OCI-LY1 (cell line): ENCODE measurements around the gene PRRT1.

ENCODE experiments used
- H2AFZ ChIP-seq: fragments of 200-600 bp; sonication (generic), shearing (Covaris generic); 2 replicates; pipeline ENCODE4 v1.6.0; 2014; ENCODE audit warnings: antibody characterized with exemption, mild to moderate bottlenecking, low read length
- H3F3A ChIP-seq: fragments of 200-600 bp; sonication (generic), shearing (Covaris generic); 2 replicates; pipeline ENCODE4 v1.6.0; 2014; ENCODE audit warnings: mild to moderate bottlenecking, antibody characterized with exemption, low read length, moderate library complexity; ENCODE audit not compliant: insufficient read depth
- H3K27ac ChIP-seq: fragments of 200-600 bp; sonication (generic); 2 replicates; pipeline ENCODE4 v1.5.1; 2014; ENCODE audit warnings: low read length, mixed run types, mild to moderate bottlenecking, low read depth; ENCODE audit not compliant: poor library complexity, severe bottlenecking
- H3K27me3 ChIP-seq: fragments of 200-600 bp; sonication (generic); 2 replicates; pipeline ENCODE4 v1.6.0; 2014; ENCODE audit warnings: antibody characterized with exemption, mild to moderate bottlenecking, low read length, moderate library complexity; ENCODE audit not compliant: insufficient read depth
- H3K36me3 ChIP-seq: fragments of 200-600 bp; sonication (generic); 2 replicates; pipeline ENCODE4 v1.6.1; 2014; ENCODE audit warnings: mild to moderate bottlenecking, antibody characterized with exemption, low read length, moderate library complexity, mixed read lengths; ENCODE audit not compliant: insufficient read depth
- H3K4me1 ChIP-seq: fragments of 200-600 bp; sonication (generic); 2 replicates; pipeline ENCODE4 v1.5.1; 2014; ENCODE audit warnings: mild to moderate bottlenecking, low read length, moderate library complexity; ENCODE audit not compliant: insufficient read depth, severe bottlenecking
- H3K4me2 ChIP-seq: fragments of 200-600 bp; sonication (generic), shearing (Covaris generic); 2 replicates; pipeline ENCODE4 v1.6.1; 2014; ENCODE audit warnings: low read length
- H3K4me3 ChIP-seq: fragments of 200-600 bp; sonication (generic); 2 replicates; pipeline ENCODE4 v1.5.1; 2014; ENCODE audit warnings: low read length, low read depth, mild to moderate bottlenecking, mixed read lengths; ENCODE audit not compliant: poor library complexity, severe bottlenecking
- H3K79me2 ChIP-seq: fragments of 200-600 bp; shearing (Covaris generic); 2 replicates; pipeline ENCODE4 v1.6.1; 2016; ENCODE audit warnings: mixed run types, low read length, mixed read lengths; ENCODE audit not compliant: insufficient read depth
- H3K9ac ChIP-seq: fragments of 200-600 bp; sonication (generic), shearing (Covaris generic); 2 replicates; pipeline ENCODE4 v1.6.1; 2014; ENCODE audit warnings: mild to moderate bottlenecking, low read length, mixed read lengths
- H3K9me2 ChIP-seq: fragments of 200-600 bp; sonication (generic), shearing (Covaris generic); 2 replicates; pipeline ENCODE4 v1.6.1; 2014; ENCODE audit warnings: low read depth, mild to moderate bottlenecking, low read length, mixed read lengths
- H3K9me3 ChIP-seq: fragments of 200-600 bp; shearing (Covaris generic); 2 replicates; pipeline ENCODE4 v1.6.1; 2014; ENCODE audit warnings: low read length, mixed read lengths
- H4K20me1 ChIP-seq: fragments of 200-600 bp; sonication (generic), shearing (Covaris generic); 2 replicates; pipeline ENCODE4 v1.6.0; 2016; ENCODE audit warnings: mild to moderate bottlenecking, low read length; ENCODE audit not compliant: insufficient read depth
- CTCF ChIP-seq: fragments of 200-600 bp; sonication (generic), shearing (Covaris generic); IDR thresholded peaks from 2 replicates; pipeline ENCODE4 v1.5.1; 2017; ENCODE audit warnings: mild to moderate bottlenecking, antibody characterized with exemption, low read length, moderate library complexity, mixed read lengths
- EZH2 ChIP-seq: fragments of 200-600 bp; sonication (generic), shearing (Covaris generic); IDR thresholded peaks from 2 replicates; pipeline ENCODE4 v1.8.0; 2017; ENCODE audit warnings: borderline replicate concordance, mixed run types, mild to moderate bottlenecking, antibody characterized with exemption, low read length, moderate library complexity, mixed read lengths

The PRRT1 gene

GRCh38 chr6:32116674-32117073 lies 35.1 kb downstream of the PRRT1 start:
- Histone ChIP-seq H3K27ac (no peak overlapping the region), H3K9ac (no peak overlapping the region), H3K79me2 (no peaks in the 10 kb centered on the region), H2AFZ (no peak overlapping the region), H4K20me1 (no peaks in the 10 kb centered on the region), H3K27me3 (no peaks in the 10 kb centered on the region), H3K4me2 (no peak overlapping the region), H3K9me3 (no peaks in the 10 kb centered on the region), H3K36me3 (peaks cover 64% of the 10 kb centered on the region), H3F3A (no peaks in the 10 kb centered on the region), H3K9me2 (no peaks in the 10 kb centered on the region), H3K4me1 (no peaks in the 10 kb centered on the region), H3K4me3 (no peak overlapping the region)
- TF ChIP-seq CTCF = peak; percentile 47
- no peak for TF ChIP-seq EZH2

- H3F3A ChIP-seq = no peaks in the 10 kb centered on the region
- H3K4me1 ChIP-seq = no peaks in the 10 kb centered on the region
- no peaks in the 10 kb centered on the region for H3K9me2 ChIP-seq
- H4K20me1 ChIP-seq = no peaks in the 10 kb centered on the region
- TF ChIP-seq CTCF (no peak), EZH2 (no peak)
- no peaks in the 10 kb centered on the region for H3K9me3 ChIP-seq
- no peak overlapping the region for H3K4me2 ChIP-seq
- no peaks in the 10 kb centered on the region for H3K79me2 ChIP-seq
- no peak overlapping the region for H2AFZ ChIP-seq
- H3K36me3 ChIP-seq = peaks cover 53% of the 10 kb centered on the region
- no peak overlapping the region for H3K9ac ChIP-seq
- no peak overlapping the region for H3K27ac ChIP-seq
- no peaks in the 10 kb centered on the region for H3K27me3 ChIP-seq
- H3K4me3 ChIP-seq = no peak overlapping the region
Observed at GRCh38 chr6:32115623-32116022, 36.1 kb downstream of the PRRT1 start.

- H3K9me3 ChIP-seq = no peaks in the 10 kb centered on the region
- no peak overlapping the region for H3K4me2 ChIP-seq
- no peak overlapping the region for H3K27ac ChIP-seq
- H3K9ac ChIP-seq = no peak overlapping the region
- peaks cover 48% of the 10 kb centered on the region for H3K36me3 ChIP-seq
- no peaks in the 10 kb centered on the region for H3K4me1 ChIP-seq
- no peak overlapping the region for H2AFZ ChIP-seq
- no peaks in the 10 kb centered on the region for H3K79me2 ChIP-seq
- TF ChIP-seq CTCF (no peak), EZH2 (no peak)
- H4K20me1 ChIP-seq = no peaks in the 10 kb centered on the region
- no peaks in the 10 kb centered on the region for H3K9me2 ChIP-seq
- no peaks in the 10 kb centered on the region for H3K27me3 ChIP-seq
- no peaks in the 10 kb centered on the region for H3F3A ChIP-seq
- no peak overlapping the region for H3K4me3 ChIP-seq
Observed at GRCh38 chr6:32114796-32115195, 36.9 kb downstream of the PRRT1 start.
